MM.1S (cell line): ENCODE results near the gene NDUFV3.

Experiments
- DNase-seq: peaks from one replicate; pipeline ENCODE4 v3.0.0-alpha.2; 2015
- H2AFZ ChIP-seq: fragments of 300-600 bp; sonication (generic); 2 replicates; pipeline ENCODE4 v1.6.0; 2016; ENCODE audit warnings: antibody characterized with exemption, low read length
- H3F3A ChIP-seq: fragments of 300-600 bp; sonication (generic); 2 replicates; pipeline ENCODE4 v1.6.1; 2016; ENCODE audit warnings: mild to moderate bottlenecking, antibody characterized with exemption, low read length, moderate library complexity, mixed read lengths; ENCODE audit not compliant: insufficient read depth
- H3K27ac ChIP-seq: fragments of 300-600 bp; sonication (generic); 2 replicates; pipeline ENCODE4 v1.5.1; 2016; ENCODE audit warnings: mild to moderate bottlenecking, low read length
- H3K27me3 ChIP-seq: fragments of 300-600 bp; sonication (generic); replicated peaks from 2 replicates; pipeline ENCODE4 v1.6.0; 2016; ENCODE audit warnings: low read length; ENCODE audit not compliant: insufficient read depth
- H3K36me3 ChIP-seq: fragments of 300-600 bp; sonication (generic); replicated peaks from 2 replicates; pipeline ENCODE4 v1.6.1; 2016; ENCODE audit warnings: mild to moderate bottlenecking, low read length, mixed read lengths; ENCODE audit not compliant: insufficient read depth
- H3K4me1 ChIP-seq: fragments of 300-600 bp; sonication (generic); 2 replicates; pipeline ENCODE4 v1.6.1; 2016; ENCODE audit warnings: low read length, mixed read lengths
- H3K4me2 ChIP-seq: fragments of 300-600 bp; sonication (generic); 2 replicates; pipeline ENCODE4 v1.6.0; 2016; ENCODE audit warnings: low read depth, low read length
- H3K4me3 ChIP-seq: fragments of 300-600 bp; sonication (generic); 2 replicates; pipeline ENCODE4 v1.5.1; 2016; ENCODE audit warnings: low read length, mixed read lengths
- H3K79me2 ChIP-seq: fragments of 300-600 bp; sonication (generic); 2 replicates; pipeline ENCODE4 v1.6.1; 2016; ENCODE audit warnings: mixed run types, low read length, mixed read lengths
- H3K9ac ChIP-seq: fragments of 300-600 bp; sonication (generic); 2 replicates; pipeline ENCODE4 v1.6.1; 2016; ENCODE audit warnings: low read length, mixed read lengths
- H3K9me2 ChIP-seq: fragments of 300-600 bp; sonication (generic); replicated peaks from 2 replicates; pipeline ENCODE4 v1.6.1; 2016; ENCODE audit warnings: mild to moderate bottlenecking, low read length, mixed read lengths; ENCODE audit not compliant: insufficient read depth
- H3K9me3 ChIP-seq: fragments of 300-600 bp; sonication (generic); replicated peaks from 2 replicates; pipeline ENCODE4 v1.6.1; 2016; ENCODE audit warnings: mild to moderate bottlenecking, low read length, mixed read lengths; ENCODE audit not compliant: insufficient read depth
- H4K20me1 ChIP-seq: fragments of 300-600 bp; sonication (generic); 2 replicates; pipeline ENCODE4 v1.6.1; 2016; ENCODE audit warnings: mild to moderate bottlenecking, low read length, moderate library complexity, mixed read lengths; ENCODE audit not compliant: insufficient read depth
- CTCF ChIP-seq: fragments of 300-600 bp; sonication (generic); IDR thresholded peaks from 2 replicates; pipeline ENCODE4 v1.5.1; 2016; ENCODE audit warnings: antibody characterized with exemption, low read length, mixed read lengths
- EZH2 ChIP-seq: fragments of 300-600 bp; sonication (generic); optimal IDR thresholded peaks from 2 replicates; pipeline ENCODE3; 2017; ENCODE audit warnings: low read depth, mild to moderate bottlenecking, antibody characterized with exemption, low read length, mixed read lengths
- EZH2phosphoT487 ChIP-seq: fragments of 300-600 bp; sonication (generic); IDR thresholded peaks from 2 replicates; pipeline ENCODE4 v1.6.1; 2018; ENCODE audit warnings: antibody characterized with exemption, low read length

NDUFV3 gene

GRCh38 chr21:42858957-42859890 lies 33.9 kb upstream of the NDUFV3 start:
- TF ChIP-seq EZH2phosphoT487 (no peak), EZH2 (no peak), CTCF (no peak)
- no peak for DNase-seq
- H3K27me3 ChIP-seq = no peaks in the 10 kb centered on the region
- no peaks in the 10 kb centered on the region for H3K4me1 ChIP-seq
- H3K9me2 ChIP-seq = no peaks in the 10 kb centered on the region
- H3K4me2 ChIP-seq = no peak overlapping the region
- H2AFZ ChIP-seq = no peak overlapping the region
- H4K20me1 ChIP-seq = peaks cover 39% of the 10 kb centered on the region
- no peak overlapping the region for H3K9ac ChIP-seq
- H3K36me3 ChIP-seq = peaks cover 58% of the 10 kb centered on the region
- no peaks in the 10 kb centered on the region for H3K9me3 ChIP-seq
- H3K27ac ChIP-seq = no peak overlapping the region
- no peaks in the 10 kb centered on the region for H3F3A ChIP-seq
- H3K79me2 ChIP-seq = peaks cover 94% of the 10 kb centered on the region
- H3K4me3 ChIP-seq = no peak overlapping the region

- peaks cover 45% of the 10 kb centered on the region for H4K20me1 ChIP-seq
- H3K4me3 ChIP-seq = no peak overlapping the region
- DNase-seq = no peak
- peaks cover 56% of the 10 kb centered on the region for H3K36me3 ChIP-seq
- H3K9me2 ChIP-seq = no peaks in the 10 kb centered on the region
- no peaks in the 10 kb centered on the region for H3K27me3 ChIP-seq
- H3K4me2 ChIP-seq = no peak overlapping the region
- TF ChIP-seq EZH2phosphoT487 (no peak), CTCF (no peak), EZH2 (no peak)
- no peaks in the 10 kb centered on the region for H3K4me1 ChIP-seq
- H3K79me2 ChIP-seq = peaks cover 94% of the 10 kb centered on the region
- no peaks in the 10 kb centered on the region for H3K9me3 ChIP-seq
- no peak overlapping the region for H3K27ac ChIP-seq
- H3F3A ChIP-seq = no peaks in the 10 kb centered on the region
- no peak overlapping the region for H3K9ac ChIP-seq
- no peak overlapping the region for H2AFZ ChIP-seq
Observed at GRCh38 chr21:42859891-42860230, 33.2 kb upstream of the NDUFV3 start.

- Histone ChIP-seq H3K9me3 (no peaks in the 10 kb centered on the region), H2AFZ (no peak overlapping the region), H3K27ac (no peak overlapping the region), H4K20me1 (peaks cover 50% of the 10 kb centered on the region), H3K79me2 (peaks cover 95% of the 10 kb centered on the region), H3K36me3 (peaks cover 53% of the 10 kb centered on the region), H3K4me3 (no peak overlapping the region), H3K9ac (no peak overlapping the region), H3K27me3 (no peaks in the 10 kb centered on the region), H3K4me2 (no peak overlapping the region), H3F3A (no peaks in the 10 kb centered on the region), H3K9me2 (no peaks in the 10 kb centered on the region), H3K4me1 (no peaks in the 10 kb centered on the region)
- TF ChIP-seq EZH2phosphoT487 (no peak), EZH2 (no peak), CTCF (no peak)
- no peak for DNase-seq
Observed at GRCh38 chr21:42860345-42860744, 32.8 kb upstream of the NDUFV3 start.
